HCT116 (cell line): ENCODE data around the gene TPPP2. TPM values are rescaled to one million over a fixed set of nuclear protein-coding genes. Genes with fewer than 3 reads are reported as not detected.
"Not testable (repeated sequence)": the region's sequence is repeated elsewhere in the genome, so short reads cannot be mapped to it uniquely, and the experiment has no call there.

Experiments
- ATAC-seq: fragments of 200-7000 bp; cut with Tn5 transposase; 2 replicates; pipeline ENCODE4 v1.9.1; 2020; ENCODE audit warnings: mild to moderate bottlenecking, moderate library complexity
- BruUV-seq: library from RNA; stranded (reverse); fragments of 400-500 nt; replicated peaks from 2 replicates; lab custom pipeline; 2021; lab: Mats Ljungman, UMichigan
- CTCF ChIA-PET: fragments of 300-600 bp; sonication (Branson Sonifier 250); formaldehyde crosslinking; loops from one replicate; lab custom pipeline; 2021; ENCODE audit warnings: antibody characterized with exemption; lab: Charles Lee
- POLR2A ChIA-PET: fragments of 300-600, 350-600 bp; sonication (Branson Sonifier 250); formaldehyde crosslinking; loops from one replicate; lab custom pipeline; 2021; ENCODE audit warnings: antibody characterized with exemption; lab: Charles Lee
- RAD21 ChIA-PET, 2 experiments: fragments of 300-600 bp; sonication (Branson Sonifier 250); formaldehyde crosslinking; loops; one replicate each; lab custom pipeline; 2023; ENCODE audit warnings: low total read pairs in 2 of 2; ENCODE audit not compliant: uncharacterized antibody in 2 of 2, unreplicated experiment in 2 of 2, low non-redundant PET in 1 of 2; lab: Charles Lee
- DNase-seq: peaks from one replicate; pipeline ENCODE4 v3.0.0-alpha.2; 2010; ENCODE audit warnings: low read depth, low spot score
- H2AFZ ChIP-seq: fragments of 200-600 bp; shearing (Covaris generic), sonication (generic); 2 replicates; pipeline ENCODE4 v1.6.1; 2017; ENCODE audit warnings: low read depth, mixed run types, mixed read lengths, antibody characterized with exemption, low read length; ENCODE audit not compliant: poor library complexity, severe bottlenecking
- H3K27ac ChIP-seq: 2 replicates; pipeline ENCODE4 v1.5.1; 2012; ENCODE audit warnings: low read depth, low read length
- H3K27me3 ChIP-seq: fragments of 200-600 bp; sonication (generic); 2 replicates; pipeline ENCODE4 v1.6.1; 2016; ENCODE audit warnings: mixed run types, low read length, mixed read lengths; ENCODE audit not compliant: insufficient read depth
- H3K36me3 ChIP-seq, 2 experiments: fragments of 200-500 bp in 1 of 2; fragments of 200-600 bp in 1 of 2; sonication (Bioruptor generic) in 1 of 2; sonication (generic) in 1 of 2; 2 replicates each; pipeline versions ENCODE4 v1.5.1 to v1.6.1; 2014 to 2016; ENCODE audit warnings: low read length in 2 of 2, inconsistent platforms in 1 of 2, mixed read lengths in 1 of 2, mixed run types in 1 of 2; ENCODE audit not compliant: insufficient read depth in 2 of 2, control insufficient read depth in 1 of 2
- H3K4me1 ChIP-seq, 2 experiments: fragments of 200-600 bp in 1 of 2; sonication (generic) in 1 of 2; 2 replicates each; pipeline versions ENCODE4 v1.5.1 to v1.6.1; 2012 to 2017; ENCODE audit warnings: low read length in 2 of 2, inconsistent platforms in 1 of 2, mild to moderate bottlenecking in 1 of 2, mixed read lengths in 1 of 2, mixed run types in 1 of 2, moderate library complexity in 1 of 2; ENCODE audit not compliant: insufficient read depth in 2 of 2, control insufficient read depth in 1 of 2
- H3K4me2 ChIP-seq: fragments of 200-600 bp; sonication (generic); 2 replicates; pipeline ENCODE4 v1.6.1; 2017; ENCODE audit warnings: mixed run types, low read length, mixed read lengths
- H3K4me3 ChIP-seq, 2 experiments: fragments of 200-600 bp in 1 of 2; sonication (generic) in 1 of 2; replicated peaks in 1 of 2; 2 replicates each; pipeline ENCODE4 v1.5.1; 2011 to 2016; ENCODE audit warnings: low read length in 2 of 2, control low read depth in 1 of 2, low read depth in 1 of 2, mild to moderate bottlenecking in 1 of 2, mixed read lengths in 1 of 2, mixed run types in 1 of 2
- H3K79me2 ChIP-seq: fragments of 200-600 bp; sonication (generic); 2 replicates; pipeline ENCODE4 v1.6.1; 2017; ENCODE audit warnings: mild to moderate bottlenecking, mixed run types, low read length, moderate library complexity, mixed read lengths; ENCODE audit not compliant: insufficient read depth
- H3K9ac ChIP-seq: fragments of 200-600 bp; sonication (generic); 2 replicates; pipeline ENCODE4 v1.6.1; 2016; ENCODE audit warnings: low read length, mixed read lengths
- H3K9me2 ChIP-seq: fragments of 200-600 bp; sonication (generic), shearing (Covaris generic); 2 replicates; pipeline ENCODE4 v1.6.1; 2017; ENCODE audit warnings: mixed run types, mild to moderate bottlenecking, moderate library complexity; ENCODE audit not compliant: insufficient read depth
- H3K9me3 ChIP-seq, 2 experiments: fragments of 200-500 bp in 1 of 2; fragments of 200-600 bp in 1 of 2; sonication (Bioruptor generic) in 1 of 2; sonication (generic) in 1 of 2; 2 replicates each; pipeline ENCODE4 v1.6.1; 2014 to 2017; ENCODE audit warnings: low read length in 2 of 2, mixed read lengths in 2 of 2, inconsistent platforms in 1 of 2, low read depth in 1 of 2, mild to moderate bottlenecking in 1 of 2, mixed run types in 1 of 2, moderate library complexity in 1 of 2; ENCODE audit not compliant: control insufficient read depth in 1 of 2, insufficient read depth in 1 of 2
- H4K20me1 ChIP-seq: fragments of 200-600 bp; sonication (generic), shearing (Covaris generic); 2 replicates; pipeline ENCODE4 v1.6.1; 2017; ENCODE audit warnings: mixed run types, mild to moderate bottlenecking, moderate library complexity; ENCODE audit not compliant: insufficient read depth
- CBX3 ChIP-seq: IDR thresholded peaks from 2 replicates; pipeline ENCODE4 v1.6.1; 2012; ENCODE audit warnings: low read depth
- EGR1 ChIP-seq: IDR thresholded peaks from 2 replicates; pipeline ENCODE4 v1.6.1; 2012; ENCODE audit warnings: low read depth
- EZH2 ChIP-seq: fragments of 200-600 bp; sonication (generic); IDR thresholded peaks from 2 replicates; pipeline ENCODE4 v1.6.1; 2017; ENCODE audit warnings: antibody characterized with exemption, mixed run types
- JUND ChIP-seq: IDR thresholded peaks from 2 replicates; pipeline ENCODE4 v1.6.1; 2012
- POLR2AphosphoS5 ChIP-seq: IDR thresholded peaks from 2 replicates; pipeline ENCODE4 v1.6.1; 2011; ENCODE audit warnings: mild to moderate bottlenecking, low read depth, low read length, moderate library complexity
- RAD21 ChIP-seq: IDR thresholded peaks from 2 replicates; pipeline ENCODE4 v1.6.1; 2012; ENCODE audit warnings: low read depth, mild to moderate bottlenecking
- SIN3A ChIP-seq: IDR thresholded peaks from 2 replicates; pipeline ENCODE4 v1.6.1; 2012; ENCODE audit warnings: low read depth
- SP1 ChIP-seq: IDR thresholded peaks from 2 replicates; pipeline ENCODE4 v1.6.1; 2012; ENCODE audit warnings: low read depth
- SRF ChIP-seq: IDR thresholded peaks from 2 replicates; pipeline ENCODE4 v1.6.1; 2012; ENCODE audit warnings: low read depth
- TCF7L2 ChIP-seq: IDR thresholded peaks from 2 replicates; pipeline ENCODE4 v1.7.0; 2011; ENCODE audit warnings: borderline replicate concordance, inconsistent platforms; ENCODE audit not compliant: insufficient read depth, insufficient read length; ENCODE audit errors: extremely low read depth
- YY1 ChIP-seq: IDR thresholded peaks from 2 replicates; pipeline ENCODE4 v1.6.1; 2011; ENCODE audit warnings: low read length, low read depth, moderate library complexity, mild to moderate bottlenecking; ENCODE audit not compliant: insufficient replicate concordance; ENCODE audit errors: extremely low read depth
- intact Hi-C: fragments of 100-400 bp; cut with micrococcal nuclease; formaldehyde crosslinking; loops from 2 replicates; pipeline ENCODE4 v1.10.0; 2022
- total RNA-seq: library from RNA; stranded (reverse); gene quantifications from one replicate; pipeline ENCODE4 v1.2.1, GENCODE V29; 2021; ENCODE audit not compliant: unreplicated experiment
- TF ChIP-seq, protein P1 (sequence below): IDR thresholded peaks from 2 replicates; pipeline ENCODE4 v1.6.1; 2012
- TF ChIP-seq, protein P2 (sequence below): IDR thresholded peaks from 2 replicates; pipeline ENCODE4 v1.6.1; 2011; ENCODE audit warnings: mild to moderate bottlenecking, low read length, moderate library complexity; ENCODE audit not compliant: insufficient replicate concordance; ENCODE audit errors: extremely low read depth
- TF ChIP-seq, protein P3 (sequence below), 3 experiments: fragments of 200-600 bp in 1 of 3; sonication (generic) in 1 of 3; IDR thresholded peaks in 2 of 3; conservative IDR thresholded peaks in 1 of 3; 2 replicates each; pipeline ENCODE4 v1.5.1; 2012 to 2017; ENCODE audit warnings: low read depth in 2 of 3, low read length in 2 of 3, antibody characterized with exemption in 1 of 3, borderline replicate concordance in 1 of 3, control low read depth in 1 of 3, mild to moderate bottlenecking in 1 of 3, mixed read lengths in 1 of 3, mixed run types in 1 of 3, moderate library complexity in 1 of 3; ENCODE audit not compliant: insufficient read depth in 1 of 3
- TF ChIP-seq, protein P4 (sequence below): IDR thresholded peaks from 2 replicates; pipeline ENCODE4 v1.6.1; 2012

Gene TPPP2
- total RNA-seq, 1 experiment from 2014 or later = not detected

DNA sequence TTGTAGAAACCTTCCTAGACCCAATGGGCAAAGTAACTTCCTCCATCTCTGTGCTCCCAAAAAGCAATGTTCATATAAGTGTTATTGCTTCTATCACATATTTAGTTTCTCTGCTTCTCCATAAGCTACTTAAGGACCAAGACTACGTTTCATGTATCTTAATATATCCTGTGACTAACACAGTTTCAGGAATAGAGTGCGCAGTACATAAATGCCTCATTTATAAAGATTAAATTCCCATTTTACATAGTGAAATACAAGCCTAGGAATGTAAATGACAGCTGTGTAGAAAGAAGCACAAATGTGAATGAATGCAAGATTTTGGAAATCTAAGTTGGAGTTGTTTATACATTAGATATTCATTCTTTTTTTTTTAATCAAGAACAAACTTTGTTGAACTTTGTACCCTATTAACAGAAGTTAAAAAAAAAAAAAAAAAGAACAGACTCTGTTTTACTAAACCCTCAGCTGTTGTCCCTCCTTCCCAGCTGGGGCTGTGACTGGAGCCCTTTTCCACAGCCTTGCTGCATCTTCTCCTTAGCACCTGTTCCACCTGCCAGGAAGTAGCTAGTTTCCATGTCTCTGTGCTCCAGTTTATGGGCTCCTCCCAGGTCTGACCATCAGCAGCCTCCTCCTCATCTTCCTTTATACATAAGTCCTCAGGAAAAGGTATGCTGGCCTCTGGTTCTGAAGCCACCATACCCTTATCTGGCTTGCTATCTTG lies 47.2 kb upstream of the TPPP2 start:
- Histone ChIP-seq H2AFZ (no peak overlapping the region), H4K20me1 (no peaks in the 10 kb centered on the region), H3K79me2 (no peaks in the 10 kb centered on the region), H3K36me3 (no peaks in the 10 kb centered on the region), H3K9me2 (no peaks in the 10 kb centered on the region), H3K9me3 (no peaks in the 10 kb centered on the region), H3K4me1 (peaks cover 5 to 16% of the 10 kb centered on the region in 2 experiments; a peak in 3 of 4 replicates), H3K4me3 (no peak overlapping the region), H3K9ac (no peak overlapping the region), H3K27me3 (no peaks in the 10 kb centered on the region), H3K4me2 (no peak overlapping the region), H3K27ac (no peak overlapping the region)
- no TSS peak for BruUV-seq
- ChIA-PET CTCF (interaction anchor here (5.1 kb wide), 1 partner anchor 11 kb away, joined by 27 read pairs; no protein-coding TSS in a partner anchor), RAD21 (interaction anchor here in 1 of 2 experiments (0.6 kb wide), 1 partner anchor 348 kb away, joined by 3 read pairs; no protein-coding TSS in a partner anchor), POLR2A (no interaction called here)
- DNase-seq = no peak
- ATAC-seq = no peak
- TF ChIP-seq SIN3A (no peak), SP1 (no peak), RAD21 (no peak), EZH2 (no peak), CBX3 (no peak), TCF7L2 (no peak), SRF (no peak), JUND (no peak), POLR2AphosphoS5 (no peak), YY1 (no peak), EGR1 (no peak)
- TF ChIP-seq, protein P1, sequence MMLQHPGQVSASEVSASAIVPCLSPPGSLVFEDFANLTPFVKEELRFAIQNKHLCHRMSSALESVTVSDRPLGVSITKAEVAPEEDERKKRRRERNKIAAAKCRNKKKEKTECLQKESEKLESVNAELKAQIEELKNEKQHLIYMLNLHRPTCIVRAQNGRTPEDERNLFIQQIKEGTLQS = no peak
- TF ChIP-seq, protein P2, sequence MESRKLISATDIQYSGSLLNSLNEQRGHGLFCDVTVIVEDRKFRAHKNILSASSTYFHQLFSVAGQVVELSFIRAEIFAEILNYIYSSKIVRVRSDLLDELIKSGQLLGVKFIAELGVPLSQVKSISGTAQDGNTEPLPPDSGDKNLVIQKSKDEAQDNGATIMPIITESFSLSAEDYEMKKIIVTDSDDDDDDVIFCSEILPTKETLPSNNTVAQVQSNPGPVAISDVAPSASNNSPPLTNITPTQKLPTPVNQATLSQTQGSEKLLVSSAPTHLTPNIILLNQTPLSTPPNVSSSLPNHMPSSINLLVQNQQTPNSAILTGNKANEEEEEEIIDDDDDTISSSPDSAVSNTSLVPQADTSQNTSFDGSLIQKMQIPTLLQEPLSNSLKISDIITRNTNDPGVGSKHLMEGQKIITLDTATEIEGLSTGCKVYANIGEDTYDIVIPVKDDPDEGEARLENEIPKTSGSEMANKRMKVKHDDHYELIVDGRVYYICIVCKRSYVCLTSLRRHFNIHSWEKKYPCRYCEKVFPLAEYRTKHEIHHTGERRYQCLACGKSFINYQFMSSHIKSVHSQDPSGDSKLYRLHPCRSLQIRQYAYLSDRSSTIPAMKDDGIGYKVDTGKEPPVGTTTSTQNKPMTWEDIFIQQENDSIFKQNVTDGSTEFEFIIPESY = no peak
- TF ChIP-seq, protein P3, sequence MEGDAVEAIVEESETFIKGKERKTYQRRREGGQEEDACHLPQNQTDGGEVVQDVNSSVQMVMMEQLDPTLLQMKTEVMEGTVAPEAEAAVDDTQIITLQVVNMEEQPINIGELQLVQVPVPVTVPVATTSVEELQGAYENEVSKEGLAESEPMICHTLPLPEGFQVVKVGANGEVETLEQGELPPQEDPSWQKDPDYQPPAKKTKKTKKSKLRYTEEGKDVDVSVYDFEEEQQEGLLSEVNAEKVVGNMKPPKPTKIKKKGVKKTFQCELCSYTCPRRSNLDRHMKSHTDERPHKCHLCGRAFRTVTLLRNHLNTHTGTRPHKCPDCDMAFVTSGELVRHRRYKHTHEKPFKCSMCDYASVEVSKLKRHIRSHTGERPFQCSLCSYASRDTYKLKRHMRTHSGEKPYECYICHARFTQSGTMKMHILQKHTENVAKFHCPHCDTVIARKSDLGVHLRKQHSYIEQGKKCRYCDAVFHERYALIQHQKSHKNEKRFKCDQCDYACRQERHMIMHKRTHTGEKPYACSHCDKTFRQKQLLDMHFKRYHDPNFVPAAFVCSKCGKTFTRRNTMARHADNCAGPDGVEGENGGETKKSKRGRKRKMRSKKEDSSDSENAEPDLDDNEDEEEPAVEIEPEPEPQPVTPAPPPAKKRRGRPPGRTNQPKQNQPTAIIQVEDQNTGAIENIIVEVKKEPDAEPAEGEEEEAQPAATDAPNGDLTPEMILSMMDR (IDR thresholded peaks at IDR 0.05 in 2 of 3, conservative IDR thresholded peaks at IDR 0.05 in 1 of 3; ENCODE audit: borderline replicate concordance in 1 of 3, insufficient read depth in 1 of 3, low read depth in 2 of 3, low read length in 2 of 3) = no peak
- TF ChIP-seq, protein P4, sequence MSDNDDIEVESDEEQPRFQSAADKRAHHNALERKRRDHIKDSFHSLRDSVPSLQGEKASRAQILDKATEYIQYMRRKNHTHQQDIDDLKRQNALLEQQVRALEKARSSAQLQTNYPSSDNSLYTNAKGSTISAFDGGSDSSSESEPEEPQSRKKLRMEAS = no peak
- intact Hi-C loops = no loop called here

DNA sequence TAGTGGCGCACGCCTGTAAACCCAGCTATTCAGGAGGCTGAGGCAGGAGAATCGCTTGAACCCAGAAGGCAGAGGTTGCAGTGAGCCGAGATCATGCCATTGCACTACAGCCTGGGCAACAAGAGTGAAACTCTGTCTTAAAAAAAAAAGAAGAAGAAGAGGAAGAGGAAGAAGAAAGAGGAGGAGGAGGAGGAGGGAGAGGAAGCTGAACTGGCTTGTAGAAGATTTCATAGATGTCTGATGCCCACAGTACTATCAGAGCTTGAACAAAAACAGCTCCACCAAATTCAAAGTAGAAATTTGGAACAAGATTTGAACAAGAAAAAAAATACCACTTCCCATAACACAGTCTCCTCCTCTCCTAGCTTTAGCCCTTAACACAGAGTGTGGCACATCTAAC lies 44.4 kb upstream of the TPPP2 start:
- peaks cover 11 to 25% of the 10 kb centered on the region in 2 experiments for H3K4me1 ChIP-seq
- H3K79me2 ChIP-seq, ATAC-seq, H3K4me3 ChIP-seq, BruUV-seq, H3K36me3 ChIP-seq, H3K27me3 ChIP-seq, H3K9ac ChIP-seq, H3K4me2 ChIP-seq, H4K20me1 ChIP-seq, H2AFZ ChIP-seq, H3K27ac ChIP-seq, H3K9me3 ChIP-seq, H3K9me2 ChIP-seq, POLR2A ChIA-PET, DNase-seq: not testable (repeated sequence)
- ChIA-PET CTCF (interaction anchor here (1.4 kb wide), 1 partner anchor 11 kb away, joined by 4 read pairs; no protein-coding TSS in a partner anchor), RAD21 (interaction anchor here in 1 of 2 experiments (0.6 kb wide), 1 partner anchor 37 kb away, joined by 3 read pairs; no protein-coding TSS in a partner anchor)
- intact Hi-C loops = loop anchor here (5.0 kb wide), 1 partner anchor 303 kb away; the partner anchor contains the start of gene RNASE4
